HepG2 (cell line): ENCODE measurements around the gene SEC11A. TPM values are rescaled to one million over a fixed set of nuclear protein-coding genes. Genes with fewer than 3 reads are reported as not detected.

Source experiments
- BRD4 ChIP-seq: sonication (generic); formaldehyde crosslinking; IDR thresholded peaks from 2 replicates; pipeline ENCODE4 v1.4.0; 2020; ENCODE audit warnings: missing genetic modification reagents
- FOXA1 ChIP-seq, 2 experiments: fragments of 450-650 bp in 1 of 2; sonication (generic) in 1 of 2; formaldehyde crosslinking in 1 of 2; IDR thresholded peaks; 2 replicates each; pipeline versions ENCODE4 v1.4.0 to v1.6.1; 2016 to 2020; ENCODE audit warnings: missing genetic modification reagents in 1 of 2
- HNRNPLL ChIP-seq: fragments of 200-400 bp; formaldehyde crosslinking; IDR thresholded peaks from 2 replicates; pipeline ENCODE4 v1.6.1; 2017; ENCODE audit warnings: mild to moderate bottlenecking, low read depth, low read length; ENCODE audit not compliant: poor library complexity, severe bottlenecking
- KDM2A ChIP-seq: sonication (generic); formaldehyde crosslinking; IDR thresholded peaks from 2 replicates; pipeline ENCODE4 v1.4.0; 2020; ENCODE audit warnings: low read depth, missing genetic modification reagents, borderline replicate concordance
- KLF9 ChIP-seq: IDR thresholded peaks from 2 replicates; pipeline ENCODE4 v1.6.1; 2016; ENCODE audit warnings: low read depth
- MED13 ChIP-seq: sonication (generic); formaldehyde crosslinking; IDR thresholded peaks from 2 replicates; pipeline ENCODE4 v1.5.0; 2020; ENCODE audit warnings: missing genetic modification reagents
- MXI1 ChIP-seq: IDR thresholded peaks from 3 replicates; pipeline ENCODE4 v1.6.1; 2012; ENCODE audit warnings: low read depth, low read length, inconsistent platforms, borderline replicate concordance
- NFYB ChIP-seq: sonication (generic); formaldehyde crosslinking; IDR thresholded peaks from 2 replicates; pipeline ENCODE4 v1.4.0; 2020; ENCODE audit warnings: missing genetic modification reagents
- RAD21 ChIP-seq: fragments of 450-650 bp; formaldehyde crosslinking; IDR thresholded peaks from 2 replicates; pipeline ENCODE4 v1.5.0; 2020; ENCODE audit warnings: mild to moderate bottlenecking
- ZNF160 ChIP-seq: sonication (generic); formaldehyde crosslinking; IDR thresholded peaks from 2 replicates; pipeline ENCODE4 v1.8.0; 2022; ENCODE audit warnings: mild to moderate bottlenecking, inconsistent platforms, missing genetic modification reagents
- ZNF17 ChIP-seq: sonication (generic); formaldehyde crosslinking; IDR thresholded peaks from 2 replicates; pipeline ENCODE4 v1.5.0; 2020; ENCODE audit warnings: mild to moderate bottlenecking, missing genetic modification reagents
- ZNF20 ChIP-seq: sonication (generic); formaldehyde crosslinking; IDR thresholded peaks from 2 replicates; pipeline ENCODE4 v1.4.0; 2020; ENCODE audit warnings: mild to moderate bottlenecking, moderate library complexity, missing genetic modification reagents
- ZNF230 ChIP-seq: sonication (generic); formaldehyde crosslinking; IDR thresholded peaks from 2 replicates; pipeline ENCODE4 v1.4.0; 2020; ENCODE audit warnings: mild to moderate bottlenecking, missing genetic modification reagents
- ZNF335 ChIP-seq: sonication (generic); formaldehyde crosslinking; IDR thresholded peaks from 2 replicates; pipeline ENCODE4 v1.4.0; 2020; ENCODE audit warnings: missing genetic modification reagents
- ZNF619 ChIP-seq: sonication (generic); formaldehyde crosslinking; IDR thresholded peaks from 2 replicates; pipeline ENCODE4 v1.4.0; 2020; ENCODE audit warnings: mild to moderate bottlenecking, missing genetic modification reagents
- polyA plus RNA-seq, 8 experiments: library from polyadenylated mRNA; depleted of rRNA in 3 of 8; stranded (reverse) in 7 of 8; unstranded in 1 of 8; fragments of >200 nt; fragmentation: Illumina TruSeq in 4 of 8; extraction: Trizol in 4 of 8; gene quantifications; 2 replicates each; pipeline versions ENCODE4 v1.2.1 to v1.2.3, GENCODE V29; 2011 to 2016; ENCODE audit warnings: low read depth in 4 of 8, missing spikeins in 1 of 8, mixed read lengths in 1 of 8; ENCODE audit not compliant: insufficient read depth in 1 of 8
- total RNA-seq, 5 experiments: library from RNA; depleted of rRNA; stranded (reverse); fragments of >200 nt; fragmentation: Illumina TruSeq; extraction: Trizol; gene quantifications; 2 replicates each; pipeline ENCODE4 v1.2.3, GENCODE V29; 2016; ENCODE audit warnings: low read depth in 1 of 5
- TF ChIP-seq, protein P1 (sequence below): sonication (generic); formaldehyde crosslinking; IDR thresholded peaks from 2 replicates; pipeline ENCODE4 v1.8.0; 2022; ENCODE audit warnings: mild to moderate bottlenecking, missing genetic modification reagents; ENCODE audit not compliant: insufficient replicate concordance
- TF ChIP-seq, protein P2 (sequence below): sonication (generic); formaldehyde crosslinking; IDR thresholded peaks from 2 replicates; pipeline ENCODE4 v1.9.0; 2021; ENCODE audit warnings: missing genetic modification reagents, mild to moderate bottlenecking, borderline replicate concordance
- TF ChIP-seq, protein P3 (sequence below): sonication (generic); formaldehyde crosslinking; IDR thresholded peaks from 2 replicates; pipeline ENCODE4 v1.5.1; 2020; ENCODE audit warnings: missing genetic modification reagents, mild to moderate bottlenecking, borderline replicate concordance
- TF ChIP-seq, protein P4 (sequence below): fragments of 450-650 bp; IDR thresholded peaks from 2 replicates; pipeline ENCODE4 v1.6.1; 2016
- TF ChIP-seq, protein P5 (sequence below): sonication (generic); formaldehyde crosslinking; IDR thresholded peaks from 2 replicates; pipeline ENCODE4 v1.4.0; 2020; ENCODE audit warnings: missing genetic modification reagents

SEC11A gene
- total and polyA plus RNA-seq, 2 of the 13 experiments (the other 11 are each of a cell fraction or from before 2014, with no cell fraction given) = 141 to 230 TPM

DNA sequence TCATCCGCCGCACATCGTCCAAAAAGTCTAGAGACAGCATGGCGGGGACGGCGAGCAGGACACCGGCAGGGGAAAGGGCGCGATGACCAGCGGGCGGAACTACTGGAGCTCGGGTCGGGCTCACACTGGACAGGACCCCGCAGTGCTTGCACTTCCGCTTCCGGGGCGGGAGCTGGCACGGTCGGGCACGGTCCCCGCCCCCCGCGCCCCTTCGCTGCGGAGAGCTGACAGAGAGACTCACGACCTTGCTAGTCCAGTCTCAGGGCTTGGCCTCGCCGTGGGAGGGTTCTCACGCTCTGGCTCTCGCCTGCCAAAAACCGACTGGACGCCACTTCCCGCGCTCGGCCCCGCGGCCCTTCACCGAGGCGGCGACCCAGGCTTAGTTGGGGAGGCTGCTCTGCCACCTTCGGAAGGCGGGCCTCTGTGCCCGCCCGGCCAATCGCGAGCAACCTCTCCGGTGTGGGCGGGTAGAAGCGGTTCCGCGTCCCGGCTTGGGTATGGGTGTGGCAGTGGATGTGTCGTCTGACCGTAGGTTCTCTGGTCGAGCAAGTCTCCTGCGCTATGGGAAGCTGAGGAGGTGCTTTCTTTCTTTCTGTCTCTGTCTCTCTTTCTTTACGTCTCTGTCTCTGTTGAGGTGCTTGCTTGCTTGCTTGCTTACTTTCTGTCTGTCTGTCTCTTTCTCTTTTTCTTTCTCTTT, at the start of gene SEC11A (continued):
- TF ChIP-seq, protein P1, sequence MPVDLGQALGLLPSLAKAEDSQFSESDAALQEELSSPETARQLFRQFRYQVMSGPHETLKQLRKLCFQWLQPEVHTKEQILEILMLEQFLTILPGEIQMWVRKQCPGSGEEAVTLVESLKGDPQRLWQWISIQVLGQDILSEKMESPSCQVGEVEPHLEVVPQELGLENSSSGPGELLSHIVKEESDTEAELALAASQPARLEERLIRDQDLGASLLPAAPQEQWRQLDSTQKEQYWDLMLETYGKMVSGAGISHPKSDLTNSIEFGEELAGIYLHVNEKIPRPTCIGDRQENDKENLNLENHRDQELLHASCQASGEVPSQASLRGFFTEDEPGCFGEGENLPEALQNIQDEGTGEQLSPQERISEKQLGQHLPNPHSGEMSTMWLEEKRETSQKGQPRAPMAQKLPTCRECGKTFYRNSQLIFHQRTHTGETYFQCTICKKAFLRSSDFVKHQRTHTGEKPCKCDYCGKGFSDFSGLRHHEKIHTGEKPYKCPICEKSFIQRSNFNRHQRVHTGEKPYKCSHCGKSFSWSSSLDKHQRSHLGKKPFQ (CRISPR knock-in tag) = peak; percentile 69
- TF ChIP-seq, protein P2, sequence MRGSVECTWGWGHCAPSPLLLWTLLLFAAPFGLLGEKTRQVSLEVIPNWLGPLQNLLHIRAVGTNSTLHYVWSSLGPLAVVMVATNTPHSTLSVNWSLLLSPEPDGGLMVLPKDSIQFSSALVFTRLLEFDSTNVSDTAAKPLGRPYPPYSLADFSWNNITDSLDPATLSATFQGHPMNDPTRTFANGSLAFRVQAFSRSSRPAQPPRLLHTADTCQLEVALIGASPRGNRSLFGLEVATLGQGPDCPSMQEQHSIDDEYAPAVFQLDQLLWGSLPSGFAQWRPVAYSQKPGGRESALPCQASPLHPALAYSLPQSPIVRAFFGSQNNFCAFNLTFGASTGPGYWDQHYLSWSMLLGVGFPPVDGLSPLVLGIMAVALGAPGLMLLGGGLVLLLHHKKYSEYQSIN = no peak
- TF ChIP-seq FOXA1 (IDR thresholded peaks at IDR 0.05) (no peak), FOXA1 (CRISPR knock-in tag; IDR thresholded peaks at IDR 0.05) (peak; percentile 35; the same call in 1 of the 2 replicates), NFYB (CRISPR knock-in tag) (peak; percentile 72), MED13 (CRISPR knock-in tag) (peak; percentile 83; the same call in 1 of the 2 replicates), HNRNPLL (peak; percentile 65), KDM2A (CRISPR knock-in tag) (peak; percentile 99), BRD4 (peak; percentile 80), ZNF335 (CRISPR knock-in tag) (peak; percentile 90), ZNF160 (CRISPR knock-in tag) (0 out of 2 replicates have a peak, but pooled peaks have one; percentile 81), ZNF230 (CRISPR knock-in tag) (peak; percentile 61; the same call in 1 of the 2 replicates), ZNF20 (CRISPR knock-in tag) (peak; percentile 67; the same call in 1 of the 2 replicates), MXI1 (peak; percentile 89; the same call in 2 of the 3 replicates), ZNF17 (no peak), KLF9 (peak; percentile 92; the same call in 1 of the 2 replicates), ZNF619 (CRISPR knock-in tag) (no peak), RAD21 (CRISPR knock-in tag) (peak; percentile 54; the same call in 1 of the 2 replicates)
- TF ChIP-seq, protein P3, sequence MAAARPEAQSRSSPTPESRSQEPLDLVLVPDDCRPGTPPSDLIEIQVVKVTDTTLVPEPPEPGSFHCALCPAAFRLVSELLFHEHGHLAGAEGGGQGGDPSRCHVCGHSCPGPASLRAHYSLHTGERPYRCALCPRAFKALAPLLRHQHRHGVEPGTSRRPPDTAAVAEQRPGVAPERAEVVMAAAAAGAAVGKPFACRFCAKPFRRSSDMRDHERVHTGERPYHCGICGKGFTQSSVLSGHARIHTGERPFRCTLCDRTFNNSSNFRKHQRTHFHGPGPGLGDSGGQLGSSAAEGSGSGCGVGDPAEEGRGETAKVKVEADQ (CRISPR knock-in tag) = peak; percentile 84
- TF ChIP-seq, protein P4, sequence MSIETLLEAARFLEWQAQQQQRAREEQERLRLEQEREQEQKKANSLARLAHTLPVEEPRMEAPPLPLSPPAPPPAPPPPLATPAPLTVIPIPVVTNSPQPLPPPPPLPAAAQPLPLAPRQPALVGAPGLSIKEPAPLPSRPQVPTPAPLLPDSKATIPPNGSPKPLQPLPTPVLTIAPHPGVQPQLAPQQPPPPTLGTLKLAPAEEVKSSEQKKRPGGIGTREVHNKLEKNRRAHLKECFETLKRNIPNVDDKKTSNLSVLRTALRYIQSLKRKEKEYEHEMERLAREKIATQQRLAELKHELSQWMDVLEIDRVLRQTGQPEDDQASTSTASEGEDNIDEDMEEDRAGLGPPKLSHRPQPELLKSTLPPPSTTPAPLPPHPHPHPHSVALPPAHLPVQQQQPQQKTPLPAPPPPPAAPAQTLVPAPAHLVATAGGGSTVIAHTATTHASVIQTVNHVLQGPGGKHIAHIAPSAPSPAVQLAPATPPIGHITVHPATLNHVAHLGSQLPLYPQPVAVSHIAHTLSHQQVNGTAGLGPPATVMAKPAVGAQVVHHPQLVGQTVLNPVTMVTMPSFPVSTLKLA = peak; percentile 45
- TF ChIP-seq, protein P5, sequence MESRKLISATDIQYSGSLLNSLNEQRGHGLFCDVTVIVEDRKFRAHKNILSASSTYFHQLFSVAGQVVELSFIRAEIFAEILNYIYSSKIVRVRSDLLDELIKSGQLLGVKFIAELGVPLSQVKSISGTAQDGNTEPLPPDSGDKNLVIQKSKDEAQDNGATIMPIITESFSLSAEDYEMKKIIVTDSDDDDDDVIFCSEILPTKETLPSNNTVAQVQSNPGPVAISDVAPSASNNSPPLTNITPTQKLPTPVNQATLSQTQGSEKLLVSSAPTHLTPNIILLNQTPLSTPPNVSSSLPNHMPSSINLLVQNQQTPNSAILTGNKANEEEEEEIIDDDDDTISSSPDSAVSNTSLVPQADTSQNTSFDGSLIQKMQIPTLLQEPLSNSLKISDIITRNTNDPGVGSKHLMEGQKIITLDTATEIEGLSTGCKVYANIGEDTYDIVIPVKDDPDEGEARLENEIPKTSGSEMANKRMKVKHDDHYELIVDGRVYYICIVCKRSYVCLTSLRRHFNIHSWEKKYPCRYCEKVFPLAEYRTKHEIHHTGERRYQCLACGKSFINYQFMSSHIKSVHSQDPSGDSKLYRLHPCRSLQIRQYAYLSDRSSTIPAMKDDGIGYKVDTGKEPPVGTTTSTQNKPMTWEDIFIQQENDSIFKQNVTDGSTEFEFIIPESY = 0 out of 2 replicates have a peak, but pooled peaks have one; percentile 23
